BJ (cell line): Measurements from ENCODE around the gene ZNG1A. TPM values are rescaled to one million over a fixed set of nuclear protein-coding genes. Genes with fewer than 3 reads are reported as not detected.
A peak's percentile ranks its signal among the peaks of the same experiment; 100 is the strongest.
"Not testable (repeated sequence)": the region's sequence is repeated elsewhere in the genome, so short reads cannot be mapped to it uniquely, and the experiment has no call there.

ENCODE experiments used
- CTCF ChIA-PET: fragments of 350-600 bp; formaldehyde crosslinking; extraction: SDS; loops from one replicate; lab custom pipeline; 2021; ENCODE audit warnings: antibody characterized with exemption, inconsistent platforms; lab: Yijun Ruan, JAX
- POLR2A ChIA-PET: fragments of 300-600 bp; sonication (Branson Sonifier 250); formaldehyde crosslinking; extraction: SDS; loops from one replicate; lab custom pipeline; 2021; ENCODE audit warnings: antibody characterized with exemption; lab: Charles Lee
- DNase-seq: peaks from one replicate; pipeline ENCODE4 v3.0.0-alpha.2; 2011; ENCODE audit warnings: low read depth
- H3K27me3 ChIP-seq: 2 replicates; pipeline ENCODE4 v1.6.0; 2011; ENCODE audit warnings: low read length; ENCODE audit not compliant: control insufficient read depth, insufficient read depth
- H3K36me3 ChIP-seq: 2 replicates; pipeline ENCODE4 v1.5.1; 2011; ENCODE audit warnings: low read length; ENCODE audit not compliant: control insufficient read depth, insufficient read depth
- H3K4me3 ChIP-seq: 2 replicates; pipeline ENCODE4 v1.5.1; 2011; ENCODE audit warnings: low read depth, mild to moderate bottlenecking, control low read depth, low read length
- CTCF ChIP-seq: IDR thresholded peaks from 2 replicates; pipeline ENCODE4 v1.5.1; 2011; ENCODE audit warnings: low read depth, mild to moderate bottlenecking, control low read depth, inconsistent platforms, low read length, moderate library complexity; ENCODE audit not compliant: insufficient read depth
- polyA minus RNA-seq: library from RNA; depleted of rRNA, polyadenylated mRNA; stranded (reverse); fragments of >200 nt; gene quantifications from 2 replicates; pipeline ENCODE4 v1.2.3, GENCODE V29; 2011; rRNA and poly(A)+ RNA removed
- polyA plus RNA-seq: library from polyadenylated mRNA; depleted of rRNA; stranded (reverse); fragments of >200 nt; gene quantifications from 2 replicates; pipeline ENCODE4 v1.2.3, GENCODE V29; 2011; rRNA removed

The ZNG1A gene
- 7.0 and 19.7 TPM in 2 replicates for polyA plus RNA-seq
- polyA minus RNA-seq: 7.6 and 14.6 TPM in 2 replicates

- H3K27me3 ChIP-seq, CTCF ChIA-PET, POLR2A ChIA-PET, H3K36me3 ChIP-seq: not testable (repeated sequence)
- peak within 1 kb of the TSS; percentile 49 for H3K4me3 ChIP-seq
- peak; percentile 1 for DNase-seq
Observed at GRCh38 chr9:178970-179383, at the start of gene ZNG1A. ZNG1A (minus strand) TSS chr9:179056; CDS start chr9:178969, 87 bp downstream.

- ChIA-PET POLR2A (no interaction called here), CTCF (no interaction called here)
- no peak for DNase-seq
- Histone ChIP-seq H3K4me3 (no peak overlapping the region), H3K27me3 (no peaks in the 10 kb centered on the region), H3K36me3 (no peaks in the 10 kb centered on the region)
- no peak for TF ChIP-seq CTCF
Observed at GRCh38 chr9:227860-228259, 49.0 kb upstream of the ZNG1A start.

- Histone ChIP-seq H3K27me3 (no peaks in the 10 kb centered on the region), H3K4me3 (no peak overlapping the region), H3K36me3 (no peaks in the 10 kb centered on the region)
- CTCF ChIA-PET: interaction anchor here (2.0 kb wide), 1 partner anchor 9 kb away, joined by 6 read pairs; the partner anchor contains the start of gene DOCK8
- no peak for TF ChIP-seq CTCF
- POLR2A ChIA-PET: no interaction called here
- DNase-seq: peak; percentile 5
Observed at GRCh38 chr9:224582-225520, 46.0 kb upstream of the ZNG1A start.

GRCh38 chr9:224026-224425 lies 45.2 kb upstream of the ZNG1A start:
- Histone ChIP-seq H3K36me3 (no peaks in the 10 kb centered on the region), H3K4me3 (no peak overlapping the region), H3K27me3 (no peaks in the 10 kb centered on the region)
- TF ChIP-seq CTCF: no peak
- no peak for DNase-seq
- ChIA-PET CTCF (interaction anchor here (0.6 to 2.0 kb wide), 2 partner anchors 9 to 276 kb away, joined by 3 to 6 read pairs; partner anchors contain the start of gene DOCK8), POLR2A (no interaction called here)

- H3K4me3 ChIP-seq: no peak overlapping the region
- CTCF ChIA-PET: interaction anchor here (0.6 kb wide), 1 partner anchor 277 kb away, joined by 3 read pairs; no protein-coding TSS in a partner anchor
- no peaks in the 10 kb centered on the region for H3K27me3 ChIP-seq
- H3K36me3 ChIP-seq: no peaks in the 10 kb centered on the region
- TF ChIP-seq CTCF: no peak
- POLR2A ChIA-PET: no interaction called here
- DNase-seq: no peak
Observed at GRCh38 chr9:223152-223551, 44.3 kb upstream of the ZNG1A start.
